ENCODE results near the gene LIPA.

The LIPA gene

DNA sequence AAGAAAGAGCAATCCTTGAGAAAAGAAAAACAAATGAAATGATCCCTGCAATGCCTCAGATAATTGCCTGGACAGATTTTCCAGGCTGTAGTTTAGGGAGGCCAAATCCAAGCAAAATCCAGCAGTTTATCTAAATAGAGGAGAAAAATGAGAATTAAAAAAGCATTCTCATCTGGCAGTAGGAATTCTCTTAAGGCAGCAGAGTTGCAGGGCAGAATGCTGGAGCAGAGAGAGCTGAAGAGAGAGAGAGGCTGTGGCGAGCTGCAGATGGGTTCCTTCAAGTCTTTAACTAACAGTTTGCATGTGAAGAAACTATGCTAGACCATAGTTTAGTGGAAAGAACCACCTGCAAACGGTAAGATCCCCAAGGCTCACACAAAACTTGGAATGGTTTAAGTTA, 6.0 kb upstream of the LIPA start (continued):
- no peak for TF ChIP-seq CREB5 (CRISPR knock-in tag; IDR thresholded peaks at IDR 0.05; ENCODE audit: low read depth)
- TF ChIP-seq ISL1 (CRISPR knock-in tag; IDR thresholded peaks at IDR 0.05), result no peak
- no peak for TF ChIP-seq PPARA (CRISPR knock-in tag; IDR thresholded peaks at IDR 0.05; ENCODE audit: borderline replicate concordance)
- TF ChIP-seq ZNF8 (CRISPR knock-in tag; IDR thresholded peaks at IDR 0.05), result no peak
- TF ChIP-seq ZNF565 (CRISPR knock-in tag; conservative IDR thresholded peaks at IDR 0.05; ENCODE audit: low read depth), result no peak

- TF ChIP-seq, protein P1, sequence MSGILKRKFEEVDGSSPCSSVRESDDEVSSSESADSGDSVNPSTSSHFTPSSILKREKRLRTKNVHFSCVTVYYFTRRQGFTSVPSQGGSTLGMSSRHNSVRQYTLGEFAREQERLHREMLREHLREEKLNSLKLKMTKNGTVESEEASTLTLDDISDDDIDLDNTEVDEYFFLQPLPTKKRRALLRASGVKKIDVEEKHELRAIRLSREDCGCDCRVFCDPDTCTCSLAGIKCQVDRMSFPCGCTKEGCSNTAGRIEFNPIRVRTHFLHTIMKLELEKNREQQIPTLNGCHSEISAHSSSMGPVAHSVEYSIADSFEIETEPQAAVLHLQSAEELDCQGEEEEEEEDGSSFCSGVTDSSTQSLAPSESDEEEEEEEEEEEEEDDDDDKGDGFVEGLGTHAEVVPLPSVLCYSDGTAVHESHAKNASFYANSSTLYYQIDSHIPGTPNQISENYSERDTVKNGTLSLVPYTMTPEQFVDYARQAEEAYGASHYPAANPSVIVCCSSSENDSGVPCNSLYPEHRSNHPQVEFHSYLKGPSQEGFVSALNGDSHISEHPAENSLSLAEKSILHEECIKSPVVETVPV (CRISPR knock-in tag; IDR thresholded peaks at IDR 0.05), result no peak
- no peak for TF ChIP-seq PPARA (CRISPR knock-in tag; IDR thresholded peaks at IDR 0.05; ENCODE audit: borderline replicate concordance)
- TF ChIP-seq, protein P2, sequence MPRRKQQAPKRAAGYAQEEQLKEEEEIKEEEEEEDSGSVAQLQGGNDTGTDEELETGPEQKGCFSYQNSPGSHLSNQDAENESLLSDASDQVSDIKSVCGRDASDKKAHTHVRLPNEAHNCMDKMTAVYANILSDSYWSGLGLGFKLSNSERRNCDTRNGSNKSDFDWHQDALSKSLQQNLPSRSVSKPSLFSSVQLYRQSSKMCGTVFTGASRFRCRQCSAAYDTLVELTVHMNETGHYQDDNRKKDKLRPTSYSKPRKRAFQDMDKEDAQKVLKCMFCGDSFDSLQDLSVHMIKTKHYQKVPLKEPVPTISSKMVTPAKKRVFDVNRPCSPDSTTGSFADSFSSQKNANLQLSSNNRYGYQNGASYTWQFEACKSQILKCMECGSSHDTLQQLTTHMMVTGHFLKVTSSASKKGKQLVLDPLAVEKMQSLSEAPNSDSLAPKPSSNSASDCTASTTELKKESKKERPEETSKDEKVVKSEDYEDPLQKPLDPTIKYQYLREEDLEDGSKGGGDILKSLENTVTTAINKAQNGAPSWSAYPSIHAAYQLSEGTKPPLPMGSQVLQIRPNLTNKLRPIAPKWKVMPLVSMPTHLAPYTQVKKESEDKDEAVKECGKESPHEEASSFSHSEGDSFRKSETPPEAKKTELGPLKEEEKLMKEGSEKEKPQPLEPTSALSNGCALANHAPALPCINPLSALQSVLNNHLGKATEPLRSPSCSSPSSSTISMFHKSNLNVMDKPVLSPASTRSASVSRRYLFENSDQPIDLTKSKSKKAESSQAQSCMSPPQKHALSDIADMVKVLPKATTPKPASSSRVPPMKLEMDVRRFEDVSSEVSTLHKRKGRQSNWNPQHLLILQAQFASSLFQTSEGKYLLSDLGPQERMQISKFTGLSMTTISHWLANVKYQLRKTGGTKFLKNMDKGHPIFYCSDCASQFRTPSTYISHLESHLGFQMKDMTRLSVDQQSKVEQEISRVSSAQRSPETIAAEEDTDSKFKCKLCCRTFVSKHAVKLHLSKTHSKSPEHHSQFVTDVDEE (CRISPR knock-in tag; IDR thresholded peaks at IDR 0.05), result no peak
- TF ChIP-seq BACH2 (CRISPR knock-in tag; IDR thresholded peaks at IDR 0.05; ENCODE audit: borderline replicate concordance), result no peak
- TF ChIP-seq ZFP3 (CRISPR knock-in tag; IDR thresholded peaks at IDR 0.05), result no peak
- no peak for TF ChIP-seq CSDC2 (CRISPR knock-in tag; IDR thresholded peaks at IDR 0.05)
- no peak for TF ChIP-seq ZC3H10 (CRISPR knock-in tag; IDR thresholded peaks at IDR 0.05)
- no peak for TF ChIP-seq GLIS3 (CRISPR knock-in tag; IDR thresholded peaks at IDR 0.05)
- no peak for TF ChIP-seq ZNF70 (CRISPR knock-in tag; IDR thresholded peaks at IDR 0.05)
- TF ChIP-seq ZFP30 (CRISPR knock-in tag; IDR thresholded peaks at IDR 0.05), result no peak
- no peak for TF ChIP-seq ARNTL (CRISPR knock-in tag; IDR thresholded peaks at IDR 0.05; ENCODE audit: borderline replicate concordance, low read depth)
- TF ChIP-seq, protein P3, sequence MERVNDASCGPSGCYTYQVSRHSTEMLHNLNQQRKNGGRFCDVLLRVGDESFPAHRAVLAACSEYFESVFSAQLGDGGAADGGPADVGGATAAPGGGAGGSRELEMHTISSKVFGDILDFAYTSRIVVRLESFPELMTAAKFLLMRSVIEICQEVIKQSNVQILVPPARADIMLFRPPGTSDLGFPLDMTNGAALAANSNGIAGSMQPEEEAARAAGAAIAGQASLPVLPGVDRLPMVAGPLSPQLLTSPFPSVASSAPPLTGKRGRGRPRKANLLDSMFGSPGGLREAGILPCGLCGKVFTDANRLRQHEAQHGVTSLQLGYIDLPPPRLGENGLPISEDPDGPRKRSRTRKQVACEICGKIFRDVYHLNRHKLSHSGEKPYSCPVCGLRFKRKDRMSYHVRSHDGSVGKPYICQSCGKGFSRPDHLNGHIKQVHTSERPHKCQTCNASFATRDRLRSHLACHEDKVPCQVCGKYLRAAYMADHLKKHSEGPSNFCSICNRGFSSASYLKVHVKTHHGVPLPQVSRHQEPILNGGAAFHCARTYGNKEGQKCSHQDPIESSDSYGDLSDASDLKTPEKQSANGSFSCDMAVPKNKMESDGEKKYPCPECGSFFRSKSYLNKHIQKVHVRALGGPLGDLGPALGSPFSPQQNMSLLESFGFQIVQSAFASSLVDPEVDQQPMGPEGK (CRISPR knock-in tag; IDR thresholded peaks at IDR 0.05; ENCODE audit: borderline replicate concordance), result no peak
- TF ChIP-seq, protein P4, sequence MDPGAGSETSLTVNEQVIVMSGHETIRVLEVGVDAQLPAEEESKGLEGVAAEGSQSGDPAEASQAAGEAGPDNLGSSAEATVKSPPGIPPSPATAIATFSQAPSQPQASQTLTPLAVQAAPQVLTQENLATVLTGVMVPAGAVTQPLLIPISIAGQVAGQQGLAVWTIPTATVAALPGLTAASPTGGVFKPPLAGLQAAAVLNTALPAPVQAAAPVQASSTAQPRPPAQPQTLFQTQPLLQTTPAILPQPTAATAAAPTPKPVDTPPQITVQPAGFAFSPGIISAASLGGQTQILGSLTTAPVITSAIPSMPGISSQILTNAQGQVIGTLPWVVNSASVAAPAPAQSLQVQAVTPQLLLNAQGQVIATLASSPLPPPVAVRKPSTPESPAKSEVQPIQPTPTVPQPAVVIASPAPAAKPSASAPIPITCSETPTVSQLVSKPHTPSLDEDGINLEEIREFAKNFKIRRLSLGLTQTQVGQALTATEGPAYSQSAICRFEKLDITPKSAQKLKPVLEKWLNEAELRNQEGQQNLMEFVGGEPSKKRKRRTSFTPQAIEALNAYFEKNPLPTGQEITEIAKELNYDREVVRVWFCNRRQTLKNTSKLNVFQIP (CRISPR knock-in tag; IDR thresholded peaks at IDR 0.05; ENCODE audit: borderline replicate concordance, low read depth), result no peak
- no peak for TF ChIP-seq TOX (CRISPR knock-in tag; IDR thresholded peaks at IDR 0.05; ENCODE audit: borderline replicate concordance)
- no peak for TF ChIP-seq OSR1 (CRISPR knock-in tag; IDR thresholded peaks at IDR 0.05)
- no peak for TF ChIP-seq SNAI2 (CRISPR knock-in tag; IDR thresholded peaks at IDR 0.05)
- TF ChIP-seq ISL1 (CRISPR knock-in tag; IDR thresholded peaks at IDR 0.05), result no peak
- TF ChIP-seq ZNF8 (CRISPR knock-in tag; IDR thresholded peaks at IDR 0.05), result no peak
- TF ChIP-seq ZNF565 (CRISPR knock-in tag; conservative IDR thresholded peaks at IDR 0.05; ENCODE audit: low read depth), result no peak
- TF ChIP-seq RARB (CRISPR knock-in tag; IDR thresholded peaks at IDR 0.05), result no peak
- ATAC-seq, result no peak
Observed at GRCh38 chr10:89256962-89257361, 5.4 kb upstream of the LIPA start.

DNA sequence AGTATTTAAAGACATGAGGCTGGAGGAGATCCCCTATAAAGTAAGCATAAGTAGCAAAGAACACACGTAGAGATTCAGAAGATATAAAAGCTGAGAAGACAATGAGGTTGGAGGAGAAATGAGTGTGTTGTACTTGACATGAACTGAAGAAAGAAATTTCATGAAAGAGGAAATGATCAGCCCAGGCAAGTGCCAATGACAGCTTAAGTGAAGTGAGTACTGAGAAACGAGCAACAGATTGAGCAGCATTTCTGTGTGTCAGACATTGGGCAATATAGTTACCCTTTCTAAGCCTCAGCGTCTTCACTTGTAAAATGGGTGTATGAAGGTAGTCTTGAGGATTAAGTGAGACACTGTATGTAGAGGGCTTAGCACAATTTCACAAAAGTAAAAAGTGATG, 4.8 kb upstream of the LIPA start:
- ATAC-seq, result no peak
- TF ChIP-seq, protein P1 (CRISPR knock-in tag; IDR thresholded peaks at IDR 0.05), result no peak
- TF ChIP-seq ARNTL (CRISPR knock-in tag; IDR thresholded peaks at IDR 0.05; ENCODE audit: borderline replicate concordance, low read depth), result no peak
- TF ChIP-seq, protein P2 (CRISPR knock-in tag; IDR thresholded peaks at IDR 0.05), result no peak
- TF ChIP-seq, protein P3 (CRISPR knock-in tag; IDR thresholded peaks at IDR 0.05; ENCODE audit: borderline replicate concordance), result no peak
- TF ChIP-seq ESRRG (CRISPR knock-in tag; IDR thresholded peaks at IDR 0.05), result no peak
- TF ChIP-seq SNAI2 (CRISPR knock-in tag; IDR thresholded peaks at IDR 0.05), result no peak
- no peak for TF ChIP-seq ZFP3 (CRISPR knock-in tag; IDR thresholded peaks at IDR 0.05)
